ENCODE measurements around the gene LRPAP1.
"Not testable (repeated sequence)": the region's sequence is repeated elsewhere in the genome, so short reads cannot be mapped to it uniquely, and the experiment has no call there.

Gene LRPAP1

GRCh38 chr4:3518511-3518880 is 13.7 kb downstream of the LRPAP1 start:
- no peak for DNase-seq

DNA sequence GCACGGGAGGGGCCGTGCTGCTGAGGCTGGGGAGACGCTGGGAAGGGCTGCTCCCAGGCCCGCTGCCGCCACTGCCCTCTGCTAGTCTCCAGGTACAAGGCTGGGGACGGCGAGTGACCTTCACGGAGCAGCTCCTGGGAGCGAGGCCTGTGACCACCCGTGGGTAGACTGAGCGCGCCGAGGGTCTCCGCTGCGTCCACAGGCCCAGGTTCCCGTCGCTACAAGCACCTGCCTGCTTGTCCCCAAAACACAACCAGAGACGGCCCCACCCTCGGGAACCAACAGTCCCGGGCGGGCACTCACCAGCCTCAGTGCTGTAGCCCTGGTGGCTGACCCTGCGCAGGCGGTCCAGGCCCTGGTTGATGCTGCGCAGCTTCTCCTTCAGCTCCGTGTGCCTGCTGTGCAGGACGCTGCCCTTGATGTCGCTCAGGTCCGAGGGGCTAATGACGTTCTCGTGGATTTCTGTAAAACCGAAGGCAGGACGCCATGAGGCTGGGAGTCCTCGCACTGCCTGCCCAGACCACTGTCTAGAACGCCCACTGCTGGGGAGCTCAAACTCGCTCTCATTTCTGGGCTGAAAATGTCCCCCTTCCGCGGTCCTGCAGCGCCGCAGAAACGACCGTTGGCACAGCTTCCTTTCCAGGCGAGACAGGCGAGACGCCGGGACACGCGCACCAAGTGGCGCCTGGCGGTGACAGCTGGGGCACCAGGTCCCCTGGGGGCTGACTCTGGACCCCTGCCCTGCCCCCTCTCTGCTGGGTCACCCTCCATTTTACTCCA is 14.3 kb downstream of the LRPAP1 start:
- DNase-seq = no peak

GRCh38 chr4:3516836-3517730 is 15.1 kb downstream of the LRPAP1 start:
- no peak for DNase-seq

- DNase-seq = no peak
Observed at GRCh38 chr4:3516061-3516835, 16.0 kb downstream of the LRPAP1 start.

GRCh38 chr4:3515646-3516045 is 16.6 kb downstream of the LRPAP1 start:
- no peak for DNase-seq

GRCh38 chr4:3514806-3515501 is 17.3 kb downstream of the LRPAP1 start:
- no peak for DNase-seq

- no peak for DNase-seq
Observed at GRCh38 chr4:3514221-3514780, 17.9 kb downstream of the LRPAP1 start.

DNA sequence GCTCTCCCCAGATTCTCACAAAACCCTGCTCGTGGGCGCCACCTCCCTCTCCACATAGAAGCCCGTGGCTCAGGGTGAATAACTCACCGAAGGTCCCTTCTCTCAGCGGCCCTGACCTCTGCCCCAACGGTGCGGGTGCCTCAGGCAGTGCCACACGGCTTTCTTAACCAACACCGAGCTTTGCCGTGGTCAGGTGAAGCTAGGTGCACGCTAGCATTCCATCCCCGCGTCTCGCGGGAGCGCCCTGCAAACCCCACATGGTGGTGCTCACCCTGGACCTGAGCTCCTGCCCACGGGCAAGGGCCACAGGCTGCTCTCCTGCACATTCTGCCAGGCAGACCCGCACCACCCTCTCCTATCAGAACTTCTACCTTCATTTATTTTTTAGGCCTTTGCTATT is 18.4 kb downstream of the LRPAP1 start:
- DNase-seq = no peak

DNA sequence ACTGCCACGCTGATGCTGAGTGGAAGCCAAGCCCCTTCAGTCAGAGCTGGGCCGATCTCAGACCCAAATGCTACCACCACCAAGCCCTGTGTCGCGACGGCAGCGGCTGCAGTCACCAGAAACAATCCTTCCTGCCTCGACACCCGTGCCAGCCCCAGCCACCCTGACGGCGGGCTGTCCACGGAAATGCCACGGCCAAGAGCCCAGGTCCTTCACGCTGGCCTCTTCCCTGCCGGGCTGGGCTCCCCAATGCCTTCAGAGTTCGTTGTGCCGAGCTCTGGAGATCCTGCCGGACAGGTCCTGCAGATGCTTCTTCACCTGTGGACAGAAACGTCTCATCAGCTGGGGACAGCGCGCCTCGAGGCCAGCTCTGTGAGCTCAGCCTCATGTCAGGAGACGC is 19.5 kb downstream of the LRPAP1 start:
- DNase-seq = no peak

DNA sequence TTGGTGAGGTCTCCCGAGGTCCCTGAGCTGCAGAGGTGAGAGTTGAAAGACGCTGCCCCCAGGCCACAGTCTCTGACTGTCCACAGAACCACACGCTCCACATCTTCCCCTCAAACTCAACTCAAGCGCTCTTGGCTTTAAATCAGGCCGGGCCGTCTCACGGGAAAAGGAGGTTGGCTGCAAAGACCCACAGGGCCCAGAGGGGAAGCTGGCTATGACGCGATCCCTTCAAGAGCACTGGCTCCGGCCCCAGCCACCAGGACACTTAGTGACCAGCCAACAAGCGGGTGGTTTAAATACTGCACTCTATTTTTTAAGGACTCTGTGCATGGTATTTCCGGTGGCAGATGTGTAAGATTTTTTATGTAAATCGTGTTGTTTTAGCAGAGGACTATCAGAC is 19.9 kb downstream of the LRPAP1 start:
- no peak for DNase-seq

GRCh38 chr4:3511601-3512000 is 20.6 kb downstream of the LRPAP1 start:
- not testable (repeated sequence) for DNase-seq

- DNase-seq = no peak
Observed at GRCh38 chr4:3511187-3511586, 21.0 kb downstream of the LRPAP1 start.

DNA sequence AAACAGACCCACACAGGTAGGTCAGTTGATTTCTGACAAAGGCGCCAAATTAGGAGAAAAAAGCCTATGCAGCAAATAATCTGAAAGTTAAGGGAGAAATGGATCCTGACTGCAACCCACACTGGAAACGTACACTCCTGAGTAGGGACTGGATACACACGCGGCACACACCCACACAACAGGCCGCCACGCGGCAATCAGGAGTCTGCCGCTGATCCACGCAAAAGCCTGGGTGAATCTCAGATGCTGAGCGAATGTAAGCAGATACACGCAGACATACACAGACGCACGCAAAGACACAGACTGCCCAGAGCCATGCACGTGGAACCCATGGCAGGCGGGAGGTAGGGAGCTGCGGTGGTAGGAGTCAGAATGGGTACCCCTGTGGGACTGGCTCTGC is 21.7 kb downstream of the LRPAP1 start:
- no peak for DNase-seq

GRCh38 chr4:3508542-3508941 is 23.7 kb downstream of the LRPAP1 start:
- DNase-seq = no peak

DNA sequence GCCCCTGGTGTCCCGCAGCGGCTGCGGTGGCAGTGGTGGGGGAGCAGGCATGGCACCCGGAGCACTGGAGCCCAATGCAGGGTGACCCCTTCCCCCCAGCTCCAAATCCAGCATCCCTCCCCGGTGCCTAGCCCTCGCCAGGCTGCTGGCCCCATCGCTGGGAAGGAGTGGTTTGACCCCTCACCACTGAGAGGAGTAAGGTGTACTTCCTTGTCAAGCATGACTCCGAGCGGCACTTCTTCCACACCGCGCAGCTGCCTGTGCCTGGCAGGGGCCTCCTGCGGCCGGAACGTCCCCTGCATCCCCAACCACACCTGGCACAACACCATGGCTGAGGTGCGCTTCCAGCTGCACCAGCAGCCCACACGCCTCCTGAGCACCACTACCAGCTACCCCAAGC is 27.0 kb downstream of the LRPAP1 start:
- DNase-seq = no peak

- DNase-seq = no peak
Observed at GRCh38 chr4:3502941-3503936, 29.0 kb downstream of the LRPAP1 start.

DNA sequence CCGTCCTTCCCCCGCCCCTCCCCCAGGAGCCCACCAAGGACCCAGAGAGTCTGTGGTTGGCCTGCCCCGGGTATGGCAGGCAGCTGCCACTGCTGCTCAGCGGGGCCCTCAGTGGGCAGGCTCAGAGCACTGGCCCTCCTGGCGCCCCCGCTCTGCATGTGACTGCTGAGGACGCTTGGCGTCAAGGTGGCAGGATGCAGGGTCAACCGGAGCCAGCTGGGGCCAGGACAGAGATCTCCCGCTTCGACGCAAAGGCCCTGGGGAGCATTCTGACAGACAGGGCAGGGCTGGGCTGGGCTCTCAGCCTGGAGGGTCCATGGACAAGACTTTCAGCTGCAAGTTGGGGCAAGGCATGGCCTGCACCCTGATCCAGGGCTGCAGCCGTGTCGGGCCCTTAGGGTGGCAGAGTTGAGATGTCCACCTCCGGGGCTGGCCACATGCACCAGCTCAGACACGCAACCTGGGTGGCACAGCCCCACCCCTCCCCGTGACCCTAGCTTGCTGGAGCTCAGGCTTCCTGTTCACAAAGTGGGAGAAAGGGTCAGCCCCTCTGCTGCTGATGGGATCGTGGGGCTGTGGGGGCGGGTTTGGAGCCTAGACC is 30.3 kb downstream of the LRPAP1 start:
- no peak for DNase-seq

DNA sequence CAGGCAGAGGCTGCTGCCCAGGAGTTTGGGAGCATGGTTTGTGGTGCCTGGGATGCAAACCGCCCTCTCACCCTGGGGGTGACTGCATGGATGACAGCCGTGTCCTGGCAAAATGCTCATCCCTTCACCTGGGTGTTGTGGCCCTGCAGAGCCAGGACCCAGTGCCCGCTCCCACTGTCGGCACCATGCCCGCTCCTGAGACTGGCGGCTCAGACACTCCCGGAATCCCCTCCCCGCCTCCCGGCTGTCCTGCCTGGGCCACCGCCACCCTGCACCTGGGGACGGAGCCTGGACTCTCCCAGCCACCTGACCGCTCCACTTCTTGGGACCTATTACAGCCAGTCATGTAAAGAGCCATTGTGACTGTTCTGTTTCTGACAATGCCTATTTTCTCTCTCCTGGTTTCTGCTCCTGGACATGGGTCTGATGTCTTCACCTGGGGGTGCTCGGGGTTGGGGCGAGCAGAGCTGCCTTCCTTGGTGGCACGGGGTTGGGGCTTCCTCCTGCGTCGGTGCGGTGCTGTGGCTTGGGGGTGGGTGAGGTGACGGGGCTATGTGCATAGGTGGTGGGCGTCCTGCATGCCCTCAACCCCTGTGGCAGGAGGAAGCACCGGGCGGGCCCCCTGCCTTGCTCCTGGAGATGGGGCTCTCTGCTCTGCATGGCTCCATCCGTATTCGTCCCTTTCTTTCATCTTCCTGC is 30.9 kb downstream of the LRPAP1 start:
- no peak for DNase-seq

DNA sequence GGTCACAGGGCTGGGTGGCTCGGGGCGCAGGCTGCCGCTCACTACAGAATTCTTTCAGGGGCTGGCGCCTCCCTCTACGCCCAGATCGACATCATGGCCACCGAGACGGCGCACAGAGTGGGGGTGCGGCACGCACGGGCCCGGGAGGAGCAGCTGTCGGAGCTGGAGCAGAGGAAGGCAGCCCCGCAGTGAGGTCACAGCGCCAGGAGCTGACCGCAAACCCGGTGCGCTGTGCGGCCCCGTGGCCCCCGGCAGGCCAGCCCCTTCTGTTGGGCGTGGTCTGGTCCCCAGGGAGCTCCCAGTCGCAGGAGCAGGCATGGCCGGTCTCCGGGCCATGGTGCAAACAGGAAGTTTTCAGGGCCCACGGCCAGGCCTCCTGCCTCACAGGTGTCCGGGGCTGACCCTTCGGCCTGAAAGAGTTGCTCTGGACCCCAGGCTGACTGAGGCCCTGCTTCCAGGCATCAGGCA is 31.6 kb downstream of the LRPAP1 start:
- no peak for DNase-seq

GRCh38 chr4:3500111-3500510 is 32.1 kb downstream of the LRPAP1 start:
- DNase-seq = no peak
